ENCODE measurements around the gene HLA-DPA1. TPM values are rescaled to one million over a fixed set of nuclear protein-coding genes. Genes with fewer than 3 reads are reported as not detected.

The HLA-DPA1 gene
- total RNA-seq = 6.7 and 12.2 TPM in 2 replicates

DNA sequence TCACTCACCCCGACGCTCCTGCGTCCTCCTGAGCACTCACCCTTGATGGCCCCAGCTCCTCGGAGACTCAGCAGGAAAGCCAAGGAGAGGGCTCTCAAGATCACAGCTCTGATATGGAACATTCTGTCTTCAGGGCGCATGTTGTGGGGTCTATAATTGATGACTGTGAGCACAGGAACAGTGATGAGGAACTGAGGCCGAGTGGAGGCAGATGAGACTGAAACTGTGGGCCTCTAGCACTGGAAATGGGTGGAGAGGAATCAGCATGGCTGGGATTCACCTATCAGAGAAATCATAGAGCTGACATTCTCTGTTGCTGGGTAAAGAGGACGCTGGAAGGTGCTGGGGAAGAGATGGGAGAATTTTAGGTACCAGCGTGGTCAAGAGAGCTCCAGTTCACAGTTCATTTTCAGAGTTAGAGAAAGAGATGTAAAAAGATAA lies at the start of gene HLA-DPA1:
TSS of gene HLA-DPA1 (minus strand) at position 219 of the 441 bp plus-strand sequence.

GRCh38 chr6:33075568-33076405 lies 2.3 kb upstream of the HLA-DPA1 start, which contains the start of gene HLA-DPB1:
Gene HLA-DPB1 (plus strand): TSS chr6:33075990. CDS start chr6:33076042, 52 bp downstream.

Other genes starting within 250 kb of the HLA-DPA1 start
- gene TAP2, start 234.9 kb downstream of the HLA-DPA1 start, total RNA-seq = 15.1 and 19.8 TPM in 2 replicates
- gene PSMB8, start 229.6 kb downstream of the HLA-DPA1 start, total RNA-seq = 59.1 and 69.7 TPM in 2 replicates
- 65.0 and 67.2 TPM in 2 replicates for gene TAP1, start 219.9 kb downstream of the HLA-DPA1 start, total RNA-seq
- gene PSMB9, start 219.5 kb downstream of the HLA-DPA1 start, total RNA-seq = 30.0 and 47.0 TPM in 2 replicates
- gene HLA-DMB, start 132.6 kb downstream of the HLA-DPA1 start, total RNA-seq = 0.49 and 0.65 TPM in 2 replicates
- gene HLA-DMA, start 120.6 kb downstream of the HLA-DPA1 start, total RNA-seq = 5.7 TPM in 2 replicates
- gene BRD2, start 105.1 kb downstream of the HLA-DPA1 start, total RNA-seq = 162 and 165 TPM in 2 replicates
- 0.49 and 0.65 TPM in 2 replicates for gene HLA-DOA, start 64.1 kb downstream of the HLA-DPA1 start, total RNA-seq
- 10.9 and 18.3 TPM in 2 replicates for gene HLA-DPB1, start 2.3 kb upstream of the HLA-DPA1 start, total RNA-seq
- 0.61 and 0.65 TPM in 2 replicates for gene COL11A2, start 118.8 kb upstream of the HLA-DPA1 start, total RNA-seq
- gene RXRB, start 127.0 kb upstream of the HLA-DPA1 start, total RNA-seq = 28.4 and 30.5 TPM in 2 replicates
- 132 and 144 TPM in 2 replicates for gene SLC39A7, start 127.2 kb upstream of the HLA-DPA1 start, total RNA-seq
- 5.0 and 5.2 TPM in 2 replicates for gene HSD17B8, start 131.0 kb upstream of the HLA-DPA1 start, total RNA-seq
- 23.4 and 24.3 TPM in 2 replicates for gene RING1, start 134.9 kb upstream of the HLA-DPA1 start, total RNA-seq
- gene VPS52, start 198.2 kb upstream of the HLA-DPA1 start, total RNA-seq = 43.7 and 47.2 TPM in 2 replicates
- 1,654 and 1,656 TPM in 2 replicates for gene RPS18, start 198.4 kb upstream of the HLA-DPA1 start, total RNA-seq
- gene B3GALT4, start 203.5 kb upstream of the HLA-DPA1 start, total RNA-seq = 10.6 and 12.8 TPM in 2 replicates
- 61.9 and 68.6 TPM in 2 replicates for gene WDR46, start 215.6 kb upstream of the HLA-DPA1 start, total RNA-seq
- 11.5 and 11.7 TPM in 2 replicates for gene PFDN6, start 216.0 kb upstream of the HLA-DPA1 start, total RNA-seq
- 20.6 and 26.8 TPM in 2 replicates for gene RGL2, start 225.3 kb upstream of the HLA-DPA1 start, total RNA-seq
- 132 and 146 TPM in 2 replicates for gene TAPBP, start 240.4 kb upstream of the HLA-DPA1 start, total RNA-seq
- 22.7 and 25.7 TPM in 2 replicates for gene ZBTB22, start 244.1 kb upstream of the HLA-DPA1 start, total RNA-seq
- 42.5 and 50.6 TPM in 2 replicates for gene DAXX, start 249.3 kb upstream of the HLA-DPA1 start, total RNA-seq